ENCODE results near the gene ERP29.
"Not testable (repeated sequence)": the region's sequence is repeated elsewhere in the genome, so short reads cannot be mapped to it uniquely, and the experiment has no call there.

Gene ERP29

GRCh38 chr12:112035219-112035785 lies 22.1 kb downstream of the ERP29 start:
- no peak overlapping the region for H3K4me2 ChIP-seq (ENCODE audit: low read depth, low read length)
- H3K27ac ChIP-seq (ENCODE audit: low read length): no peak overlapping the region
- H4K20me1 ChIP-seq (ENCODE audit: insufficient read depth, low read length): no peaks in the 10 kb centered on the region
- no peaks in the 10 kb centered on the region for H3K27me3 ChIP-seq (replicated peaks; ENCODE audit: insufficient read depth, low read length)
- no peak for DNase-seq
- TF ChIP-seq EZH2phosphoT487 (IDR thresholded peaks at IDR 0.05; ENCODE audit: low read length): no peak
- no peak overlapping the region for H3K4me3 ChIP-seq (ENCODE audit: low read length)
- no peaks in the 10 kb centered on the region for H3K4me1 ChIP-seq (ENCODE audit: low read length)
- no peaks in the 10 kb centered on the region for H3K79me2 ChIP-seq (ENCODE audit: low read length)
- no peak overlapping the region for H3K9ac ChIP-seq (ENCODE audit: low read length)
- no peaks in the 10 kb centered on the region for H3K9me3 ChIP-seq (replicated peaks; ENCODE audit: insufficient read depth, low read length)
- H3F3A ChIP-seq (ENCODE audit: insufficient read depth, low read length): no peaks in the 10 kb centered on the region
- H2AFZ ChIP-seq (ENCODE audit: low read length): no peak overlapping the region
- H3K36me3 ChIP-seq (replicated peaks; ENCODE audit: insufficient read depth, low read length): no peaks in the 10 kb centered on the region
- no peaks in the 10 kb centered on the region for H3K9me2 ChIP-seq (replicated peaks; ENCODE audit: insufficient read depth, low read length)

- H3K36me3 ChIP-seq (replicated peaks; ENCODE audit: insufficient read depth, low read length); H3K9me2 ChIP-seq (replicated peaks; ENCODE audit: insufficient read depth, low read length); H3K4me2 ChIP-seq (ENCODE audit: low read depth, low read length): not testable (repeated sequence)
Measured at GRCh38 chr12:112036614-112037013, 23.4 kb downstream of the ERP29 start.

GRCh38 chr12:112046003-112046402 lies 32.8 kb downstream of the ERP29 start:
- Histone ChIP-seq H3K79me2 (ENCODE audit: low read length) (no peaks in the 10 kb centered on the region), H3K36me3 (replicated peaks; ENCODE audit: insufficient read depth, low read length) (no peaks in the 10 kb centered on the region; the same call in 1 of the 2 replicates), H3K27ac (ENCODE audit: low read length) (no peak overlapping the region), H3K9me2 (replicated peaks; ENCODE audit: insufficient read depth, low read length) (no peaks in the 10 kb centered on the region), H2AFZ (ENCODE audit: low read length) (no peak overlapping the region), H3K4me3 (ENCODE audit: low read length) (no peak overlapping the region), H3K9ac (ENCODE audit: low read length) (no peak overlapping the region), H3K9me3 (replicated peaks; ENCODE audit: insufficient read depth, low read length) (no peaks in the 10 kb centered on the region), H4K20me1 (ENCODE audit: insufficient read depth, low read length) (no peaks in the 10 kb centered on the region), H3F3A (ENCODE audit: insufficient read depth, low read length) (no peaks in the 10 kb centered on the region), H3K4me2 (ENCODE audit: low read depth, low read length) (no peak overlapping the region), H3K4me1 (ENCODE audit: low read length) (no peaks in the 10 kb centered on the region), H3K27me3 (replicated peaks; ENCODE audit: insufficient read depth, low read length) (no peaks in the 10 kb centered on the region)
- TF ChIP-seq EZH2phosphoT487 (IDR thresholded peaks at IDR 0.05; ENCODE audit: low read length): no peak
- TF ChIP-seq EZH2 (optimal IDR thresholded peaks at IDR 0.05; ENCODE audit: low read depth, low read length): no peak
- no peak for TF ChIP-seq CTCF (IDR thresholded peaks at IDR 0.05; ENCODE audit: low read length)
- no peak for DNase-seq

More at GRCh38 chr12:112036614-112037013, 23.4 kb downstream of the ERP29 start:
- H4K20me1 ChIP-seq (ENCODE audit: insufficient read depth, low read length); H3K4me1 ChIP-seq (ENCODE audit: low read length); H3K9ac ChIP-seq (ENCODE audit: low read length); H3K79me2 ChIP-seq (ENCODE audit: low read length); H3K27ac ChIP-seq (ENCODE audit: low read length); H3K27me3 ChIP-seq (replicated peaks; ENCODE audit: insufficient read depth, low read length); H3F3A ChIP-seq (ENCODE audit: insufficient read depth, low read length); H3K9me3 ChIP-seq (replicated peaks; ENCODE audit: insufficient read depth, low read length); H3K4me3 ChIP-seq (ENCODE audit: low read length); H2AFZ ChIP-seq (ENCODE audit: low read length); DNase-seq: not testable (repeated sequence)

GRCh38 chr12:112049351-112049750 lies 36.1 kb downstream of the ERP29 start:
- Histone ChIP-seq H3K9me2 (replicated peaks; ENCODE audit: insufficient read depth, low read length) (no peaks in the 10 kb centered on the region), H2AFZ (ENCODE audit: low read length) (no peak overlapping the region), H3K9me3 (replicated peaks; ENCODE audit: insufficient read depth, low read length) (no peaks in the 10 kb centered on the region), H3K79me2 (ENCODE audit: low read length) (no peaks in the 10 kb centered on the region), H3K4me1 (ENCODE audit: low read length) (no peaks in the 10 kb centered on the region), H3K27ac (ENCODE audit: low read length) (no peak overlapping the region), H4K20me1 (ENCODE audit: insufficient read depth, low read length) (no peaks in the 10 kb centered on the region), H3K4me3 (ENCODE audit: low read length) (no peak overlapping the region), H3K4me2 (ENCODE audit: low read depth, low read length) (no peak overlapping the region), H3K27me3 (replicated peaks; ENCODE audit: insufficient read depth, low read length) (no peaks in the 10 kb centered on the region), H3F3A (ENCODE audit: insufficient read depth, low read length) (no peaks in the 10 kb centered on the region), H3K36me3 (replicated peaks; ENCODE audit: insufficient read depth, low read length) (no peaks in the 10 kb centered on the region), H3K9ac (ENCODE audit: low read length) (no peak overlapping the region)
- TF ChIP-seq EZH2phosphoT487 (IDR thresholded peaks at IDR 0.05; ENCODE audit: low read length) (no peak), CTCF (IDR thresholded peaks at IDR 0.05; ENCODE audit: low read length) (no peak), EZH2 (optimal IDR thresholded peaks at IDR 0.05; ENCODE audit: low read depth, low read length) (no peak)
- no peak for DNase-seq

Measured in MM.1S (cell line).